A673 (cell line): ENCODE results near the gene RASSF8.

Source experiments
- CTCF ChIP-seq: fragments of 300-800, 200-600 bp; sonication (generic); conservative IDR thresholded peaks from 2 replicates; pipeline ENCODE4 v1.5.1; 2017; ENCODE audit warnings: low read depth, mild to moderate bottlenecking, antibody characterized with exemption, low read length, moderate library complexity, mixed read lengths
- EZH2 ChIP-seq: fragments of 200-600 bp; sonication (generic); IDR thresholded peaks from 2 replicates; pipeline ENCODE4 v1.6.1; 2017; ENCODE audit warnings: borderline replicate concordance, low read depth, mild to moderate bottlenecking, mixed read lengths, antibody characterized with exemption, low read length; ENCODE audit not compliant: poor library complexity, severe bottlenecking

GRCh38 chr12:26032290-26032689 is 73.8 kb downstream of the RASSF8 start:
- TF ChIP-seq CTCF (no peak), EZH2 (no peak)
